ENCODE data around the gene DCLK2.

The DCLK2 gene

GRCh38 chr4:150234246-150234645 lies 156.0 kb downstream of the DCLK2 start:
- in situ Hi-C loops (cut with MboI; ENCODE audit: low sequenced_read_pairs), result no loop called here

GRCh38 chr4:150235317-150235716 lies 157.1 kb downstream of the DCLK2 start:
- in situ Hi-C loops (cut with MboI; ENCODE audit: low sequenced_read_pairs), result no loop called here

GRCh38 chr4:150235808-150236271 lies 157.6 kb downstream of the DCLK2 start:
- in situ Hi-C loops (cut with MboI; ENCODE audit: low sequenced_read_pairs), result no loop called here

- in situ Hi-C loops (cut with MboI; ENCODE audit: low sequenced_read_pairs), result no loop called here
Measured at GRCh38 chr4:150236626-150237025, 158.4 kb downstream of the DCLK2 start.

GRCh38 chr4:150237110-150237872 lies 159.0 kb downstream of the DCLK2 start:
- in situ Hi-C loops (cut with MboI; ENCODE audit: low sequenced_read_pairs), result no loop called here

- in situ Hi-C loops (cut with MboI; ENCODE audit: low sequenced_read_pairs), result no loop called here
Measured at GRCh38 chr4:150238591-150238990, 160.3 kb downstream of the DCLK2 start.

- in situ Hi-C loops (cut with MboI; ENCODE audit: low sequenced_read_pairs), result no loop called here
Measured at GRCh38 chr4:150240011-150240410, 161.8 kb downstream of the DCLK2 start.

- in situ Hi-C loops (cut with MboI; ENCODE audit: low sequenced_read_pairs), result no loop called here
Measured at GRCh38 chr4:150242820-150243458, 164.7 kb downstream of the DCLK2 start.

GRCh38 chr4:150243932-150244331 lies 165.7 kb downstream of the DCLK2 start:
- in situ Hi-C loops (cut with MboI; ENCODE audit: low sequenced_read_pairs), result no loop called here

GRCh38 chr4:150244600-150244999 lies 166.4 kb downstream of the DCLK2 start:
- in situ Hi-C loops (cut with MboI; ENCODE audit: low sequenced_read_pairs), result no loop called here

- in situ Hi-C loops (cut with MboI; ENCODE audit: low sequenced_read_pairs), result no loop called here
Measured at GRCh38 chr4:150247184-150247583, 168.9 kb downstream of the DCLK2 start.

- in situ Hi-C loops (cut with MboI; ENCODE audit: low sequenced_read_pairs), result no loop called here
Measured at GRCh38 chr4:150248181-150248580, 169.9 kb downstream of the DCLK2 start.

GRCh38 chr4:150250293-150250997 lies 172.2 kb downstream of the DCLK2 start:
- in situ Hi-C loops (cut with MboI; ENCODE audit: low sequenced_read_pairs), result no loop called here

GRCh38 chr4:150250998-150251651 lies 172.9 kb downstream of the DCLK2 start:
- in situ Hi-C loops (cut with MboI; ENCODE audit: low sequenced_read_pairs), result no loop called here

GRCh38 chr4:150251752-150252190 lies 173.5 kb downstream of the DCLK2 start:
- in situ Hi-C loops (cut with MboI; ENCODE audit: low sequenced_read_pairs), result no loop called here

- in situ Hi-C loops (cut with MboI; ENCODE audit: low sequenced_read_pairs), result no loop called here
Measured at GRCh38 chr4:150252306-150252705, 174.1 kb downstream of the DCLK2 start.

- in situ Hi-C loops (cut with MboI; ENCODE audit: low sequenced_read_pairs), result no loop called here
Measured at GRCh38 chr4:150252741-150253140, 174.5 kb downstream of the DCLK2 start.

GRCh38 chr4:150253416-150253815 lies 175.2 kb downstream of the DCLK2 start:
- in situ Hi-C loops (cut with MboI; ENCODE audit: low sequenced_read_pairs), result no loop called here

- in situ Hi-C loops (cut with MboI; ENCODE audit: low sequenced_read_pairs), result no loop called here
Measured at GRCh38 chr4:150253965-150254630, 175.9 kb downstream of the DCLK2 start.

GRCh38 chr4:150255610-150256224 lies 177.5 kb downstream of the DCLK2 start:
- in situ Hi-C loops (cut with MboI; ENCODE audit: low sequenced_read_pairs), result no loop called here

Data from HL-60/S4 treated with phorbol 12-myristate 13-acetate at 8.2 ng/mL for 4 days and 3 days (cell line).